HepG2 (cell line): ENCODE results near the gene PHF19. TPM values are rescaled to one million over a fixed set of nuclear protein-coding genes. Genes with fewer than 3 reads are reported as not detected.

Experiments
- CBX1 ChIP-seq: IDR thresholded peaks from one replicate; pipeline ENCODE4 v1.6.1; 2016; ENCODE audit warnings: antibody characterized with exemption, low read depth
- CREM ChIP-seq, 2 experiments: sonication (generic) in 1 of 2; formaldehyde crosslinking in 1 of 2; IDR thresholded peaks; 2 replicates each; pipeline versions ENCODE4 v1.4.0 to v1.6.1; 2016 to 2020; ENCODE audit warnings: antibody characterized with exemption in 1 of 2, mild to moderate bottlenecking in 1 of 2, missing genetic modification reagents in 1 of 2
- E2F5 ChIP-seq: sonication (generic); formaldehyde crosslinking; conservative IDR thresholded peaks from 2 replicates; pipeline ENCODE4 v1.4.0; 2020; ENCODE audit warnings: missing genetic modification reagents
- HNF4A ChIP-seq: sonication (generic); formaldehyde crosslinking; IDR thresholded peaks from 2 replicates; pipeline ENCODE4 v1.4.0; 2020; ENCODE audit warnings: missing genetic modification reagents
- HNRNPUL1 ChIP-seq: fragments of 200-400 bp; formaldehyde crosslinking; IDR thresholded peaks from 2 replicates; pipeline ENCODE4 v1.6.1; 2017; ENCODE audit warnings: low read depth, mild to moderate bottlenecking, low read length, moderate library complexity
- ISL2 ChIP-seq: sonication (generic); formaldehyde crosslinking; IDR thresholded peaks from 2 replicates; pipeline ENCODE4 v1.5.0; 2020; ENCODE audit warnings: missing genetic modification reagents
- JUNB ChIP-seq: sonication (generic); formaldehyde crosslinking; IDR thresholded peaks from 2 replicates; pipeline ENCODE4 v1.8.0; 2022; ENCODE audit warnings: missing genetic modification reagents, mild to moderate bottlenecking, borderline replicate concordance
- JUND ChIP-seq: sonication (generic); formaldehyde crosslinking; IDR thresholded peaks from 2 replicates; pipeline ENCODE4 v1.8.0; 2022; ENCODE audit warnings: mild to moderate bottlenecking, missing genetic modification reagents
- MED1 ChIP-seq: sonication (generic); formaldehyde crosslinking; IDR thresholded peaks from 2 replicates; pipeline ENCODE4 v1.4.0; 2020; ENCODE audit warnings: missing genetic modification reagents
- MIER2 ChIP-seq: IDR thresholded peaks from 2 replicates; pipeline ENCODE4 v1.6.1; 2016; ENCODE audit warnings: missing biosample characterization, missing genetic modification reagents
- PHF20 ChIP-seq: sonication (generic); formaldehyde crosslinking; IDR thresholded peaks from 2 replicates; pipeline ENCODE4 v1.5.0; 2020; ENCODE audit warnings: mild to moderate bottlenecking, missing genetic modification reagents
- SNAPC2 ChIP-seq: sonication (generic); formaldehyde crosslinking; IDR thresholded peaks from 2 replicates; pipeline ENCODE4 v1.8.1; 2022; ENCODE audit warnings: mild to moderate bottlenecking, missing genetic modification reagents
- ZNF326 ChIP-seq: sonication (generic); formaldehyde crosslinking; IDR thresholded peaks from 2 replicates; pipeline ENCODE4 v1.4.0; 2020; ENCODE audit warnings: missing genetic modification reagents, borderline replicate concordance
- ZNF33A ChIP-seq: sonication (generic); formaldehyde crosslinking; IDR thresholded peaks from 2 replicates; pipeline ENCODE4 v1.5.1; 2020; ENCODE audit warnings: missing genetic modification reagents, mild to moderate bottlenecking, moderate library complexity, borderline replicate concordance
- ZNF510 ChIP-seq: sonication (generic); formaldehyde crosslinking; IDR thresholded peaks from 2 replicates; pipeline ENCODE4 v1.4.0; 2020; ENCODE audit warnings: low read depth, mild to moderate bottlenecking, missing genetic modification reagents
- ZNF530 ChIP-seq: sonication (generic); formaldehyde crosslinking; IDR thresholded peaks from 2 replicates; pipeline ENCODE4 v1.5.0; 2020; ENCODE audit warnings: low read depth, mild to moderate bottlenecking, missing genetic modification reagents
- ZNF577 ChIP-seq: sonication (generic); formaldehyde crosslinking; IDR thresholded peaks from 2 replicates; pipeline ENCODE4 v1.4.0; 2020; ENCODE audit warnings: mild to moderate bottlenecking, low read depth, missing genetic modification reagents, borderline replicate concordance
- ZNF644 ChIP-seq: IDR thresholded peaks from 2 replicates; pipeline ENCODE4 v1.6.1; 2016; ENCODE audit warnings: low read depth
- ZNF652 ChIP-seq: IDR thresholded peaks from 2 replicates; pipeline ENCODE4 v1.6.1; 2016; ENCODE audit warnings: low read depth, borderline replicate concordance
- ZNF709 ChIP-seq: sonication (generic); formaldehyde crosslinking; IDR thresholded peaks from 2 replicates; pipeline ENCODE4 v1.5.0; 2020; ENCODE audit warnings: mild to moderate bottlenecking, missing genetic modification reagents
- ZNF776 ChIP-seq: sonication (generic); formaldehyde crosslinking; IDR thresholded peaks from 2 replicates; pipeline ENCODE4 v1.4.0; 2020; ENCODE audit warnings: mild to moderate bottlenecking, missing genetic modification reagents
- ZNF878 ChIP-seq: sonication (generic); formaldehyde crosslinking; IDR thresholded peaks from 2 replicates; pipeline ENCODE4 v1.8.1; 2023; ENCODE audit warnings: mild to moderate bottlenecking, missing genetic modification reagents, moderate library complexity
- polyA plus RNA-seq, 8 experiments: library from polyadenylated mRNA; depleted of rRNA in 3 of 8; stranded (reverse) in 7 of 8; unstranded in 1 of 8; fragments of >200 nt; fragmentation: Illumina TruSeq in 4 of 8; extraction: Trizol in 4 of 8; gene quantifications; 2 replicates each; pipeline versions ENCODE4 v1.2.1 to v1.2.3, GENCODE V29; 2011 to 2016; ENCODE audit warnings: low read depth in 4 of 8, missing spikeins in 1 of 8, mixed read lengths in 1 of 8; ENCODE audit not compliant: insufficient read depth in 1 of 8
- total RNA-seq, 5 experiments: library from RNA; depleted of rRNA; stranded (reverse); fragments of >200 nt; fragmentation: Illumina TruSeq; extraction: Trizol; gene quantifications; 2 replicates each; pipeline ENCODE4 v1.2.3, GENCODE V29; 2016; ENCODE audit warnings: low read depth in 1 of 5
- TF ChIP-seq, protein P1 (sequence below): sonication (generic); formaldehyde crosslinking; IDR thresholded peaks from 2 replicates; pipeline ENCODE4 v1.4.0; 2020; ENCODE audit warnings: missing genetic modification reagents
- TF ChIP-seq, protein P2 (sequence below), 2 experiments: sonication (generic) in 1 of 2; formaldehyde crosslinking in 1 of 2; IDR thresholded peaks; 2 replicates each; pipeline versions ENCODE4 v1.5.1 to v1.6.1; 2011 to 2020; ENCODE audit warnings: borderline replicate concordance in 1 of 2, low read depth in 1 of 2, low read length in 1 of 2, mild to moderate bottlenecking in 1 of 2, missing genetic modification reagents in 1 of 2, moderate library complexity in 1 of 2
- TF ChIP-seq, protein P3 (sequence below): fragments of 450-650 bp; IDR thresholded peaks from 2 replicates; pipeline ENCODE4 v1.6.1; 2017

PHF19 gene
- total and polyA plus RNA-seq, 2 of the 13 experiments (the other 11 are each of a cell fraction or from before 2014, with no cell fraction given): 29.7 to 41.3 TPM

DNA sequence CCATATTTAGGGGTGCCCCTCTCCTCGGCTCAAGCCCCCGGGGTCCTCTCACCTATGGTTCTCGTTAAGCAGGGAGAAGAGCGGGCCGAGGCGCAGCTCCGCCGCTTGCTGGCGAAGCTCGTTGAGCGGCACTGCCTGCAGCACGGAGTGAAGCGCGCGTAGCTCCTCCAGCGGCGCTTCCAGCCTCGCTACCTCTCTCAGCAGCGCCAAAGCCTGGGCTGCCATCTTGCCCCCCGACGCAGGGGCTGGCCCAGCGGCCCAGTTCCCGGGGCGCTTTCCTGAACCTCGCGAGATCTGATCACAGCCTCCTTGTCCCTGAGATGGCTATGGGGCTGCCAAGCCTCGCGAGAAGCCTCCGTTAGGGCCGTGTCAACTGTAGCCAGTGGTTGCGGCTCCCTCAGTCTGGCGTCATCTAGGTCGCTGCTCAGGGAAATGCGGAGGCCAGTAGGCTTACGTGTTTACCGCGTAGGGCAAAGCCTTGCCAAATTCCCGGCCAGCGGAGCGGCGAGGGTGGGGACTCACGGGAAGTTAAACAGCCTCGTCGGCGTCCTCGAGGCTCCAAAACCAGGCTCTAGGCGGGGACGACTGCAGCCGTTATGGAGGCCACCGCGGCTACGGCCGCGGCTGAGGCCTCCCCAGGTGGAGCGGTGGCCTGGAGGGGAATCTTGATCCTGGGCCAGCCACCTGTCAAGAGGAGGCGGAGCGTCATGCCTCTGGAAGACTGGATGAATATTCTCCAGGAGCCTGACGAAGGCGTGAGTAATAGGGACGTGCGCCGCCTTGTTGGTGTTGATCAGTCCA lies 34.1 kb downstream of the PHF19 start, which contains the start of gene PSMD5 (continued):
- TF ChIP-seq, protein P1, sequence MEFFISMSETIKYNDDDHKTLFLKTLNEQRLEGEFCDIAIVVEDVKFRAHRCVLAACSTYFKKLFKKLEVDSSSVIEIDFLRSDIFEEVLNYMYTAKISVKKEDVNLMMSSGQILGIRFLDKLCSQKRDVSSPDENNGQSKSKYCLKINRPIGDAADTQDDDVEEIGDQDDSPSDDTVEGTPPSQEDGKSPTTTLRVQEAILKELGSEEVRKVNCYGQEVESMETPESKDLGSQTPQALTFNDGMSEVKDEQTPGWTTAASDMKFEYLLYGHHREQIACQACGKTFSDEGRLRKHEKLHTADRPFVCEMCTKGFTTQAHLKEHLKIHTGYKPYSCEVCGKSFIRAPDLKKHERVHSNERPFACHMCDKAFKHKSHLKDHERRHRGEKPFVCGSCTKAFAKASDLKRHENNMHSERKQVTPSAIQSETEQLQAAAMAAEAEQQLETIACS: no peak
- no peak for TF ChIP-seq SNAPC2
- TF ChIP-seq ZNF644 (CRISPR knock-in tag): peak; percentile 93; the same call in 1 of the 2 replicates
- TF ChIP-seq, protein P2, sequence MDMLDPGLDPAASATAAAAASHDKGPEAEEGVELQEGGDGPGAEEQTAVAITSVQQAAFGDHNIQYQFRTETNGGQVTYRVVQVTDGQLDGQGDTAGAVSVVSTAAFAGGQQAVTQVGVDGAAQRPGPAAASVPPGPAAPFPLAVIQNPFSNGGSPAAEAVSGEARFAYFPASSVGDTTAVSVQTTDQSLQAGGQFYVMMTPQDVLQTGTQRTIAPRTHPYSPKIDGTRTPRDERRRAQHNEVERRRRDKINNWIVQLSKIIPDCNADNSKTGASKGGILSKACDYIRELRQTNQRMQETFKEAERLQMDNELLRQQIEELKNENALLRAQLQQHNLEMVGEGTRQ (IDR thresholded peaks at IDR 0.05; ENCODE audit: low read depth, low read length): no peak
- TF ChIP-seq, protein P2 (CRISPR knock-in tag; IDR thresholded peaks at IDR 0.05; ENCODE audit: borderline replicate concordance): no peak
- no peak for TF ChIP-seq ZNF326
- no peak for TF ChIP-seq HNF4A (CRISPR knock-in tag)
- no peak for TF ChIP-seq ZNF33A (CRISPR knock-in tag)
- no peak for TF ChIP-seq JUND (CRISPR knock-in tag)
- TF ChIP-seq ZNF776 (CRISPR knock-in tag): peak; percentile 89; the same call in 1 of the 2 replicates
- TF ChIP-seq ISL2 (CRISPR knock-in tag): peak; percentile 53; the same call in 1 of the 2 replicates
- TF ChIP-seq ZNF652 (CRISPR knock-in tag): no peak
- TF ChIP-seq CREM (IDR thresholded peaks at IDR 0.05): peak; percentile 78
- TF ChIP-seq CREM (CRISPR knock-in tag; IDR thresholded peaks at IDR 0.05): no peak
- 0 out of 2 replicates have a peak, but pooled peaks have one; percentile 66 for TF ChIP-seq E2F5 (CRISPR knock-in tag)
- no peak for TF ChIP-seq HNRNPUL1
- TF ChIP-seq ZNF530 (CRISPR knock-in tag): no peak
- TF ChIP-seq, protein P3, sequence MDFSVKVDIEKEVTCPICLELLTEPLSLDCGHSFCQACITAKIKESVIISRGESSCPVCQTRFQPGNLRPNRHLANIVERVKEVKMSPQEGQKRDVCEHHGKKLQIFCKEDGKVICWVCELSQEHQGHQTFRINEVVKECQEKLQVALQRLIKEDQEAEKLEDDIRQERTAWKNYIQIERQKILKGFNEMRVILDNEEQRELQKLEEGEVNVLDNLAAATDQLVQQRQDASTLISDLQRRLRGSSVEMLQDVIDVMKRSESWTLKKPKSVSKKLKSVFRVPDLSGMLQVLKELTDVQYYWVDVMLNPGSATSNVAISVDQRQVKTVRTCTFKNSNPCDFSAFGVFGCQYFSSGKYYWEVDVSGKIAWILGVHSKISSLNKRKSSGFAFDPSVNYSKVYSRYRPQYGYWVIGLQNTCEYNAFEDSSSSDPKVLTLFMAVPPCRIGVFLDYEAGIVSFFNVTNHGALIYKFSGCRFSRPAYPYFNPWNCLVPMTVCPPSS: no peak
- TF ChIP-seq MED1 (CRISPR knock-in tag): peak; percentile 47; the same call in 1 of the 2 replicates
- TF ChIP-seq MIER2 (CRISPR knock-in tag): peak; percentile 60; the same call in 1 of the 2 replicates
- TF ChIP-seq ZNF577 (CRISPR knock-in tag): no peak
- TF ChIP-seq PHF20 (CRISPR knock-in tag): peak; percentile 70
- no peak for TF ChIP-seq ZNF510 (CRISPR knock-in tag)
- TF ChIP-seq JUNB (CRISPR knock-in tag): no peak
- peak; percentile 10 for TF ChIP-seq CBX1
- 0 out of 2 replicates have a peak, but pooled peaks have one; percentile 59 for TF ChIP-seq ZNF878 (CRISPR knock-in tag)
- TF ChIP-seq ZNF709 (CRISPR knock-in tag): peak; percentile 57; the same call in 1 of the 2 replicates
